ENCODE results near the gene OR51B5.

Gene OR51B5, protein sequence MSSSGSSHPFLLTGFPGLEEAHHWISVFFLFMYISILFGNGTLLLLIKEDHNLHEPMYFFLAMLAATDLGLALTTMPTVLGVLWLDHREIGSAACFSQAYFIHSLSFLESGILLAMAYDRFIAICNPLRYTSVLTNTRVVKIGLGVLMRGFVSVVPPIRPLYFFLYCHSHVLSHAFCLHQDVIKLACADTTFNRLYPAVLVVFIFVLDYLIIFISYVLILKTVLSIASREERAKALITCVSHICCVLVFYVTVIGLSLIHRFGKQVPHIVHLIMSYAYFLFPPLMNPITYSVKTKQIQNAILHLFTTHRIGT

DNA sequence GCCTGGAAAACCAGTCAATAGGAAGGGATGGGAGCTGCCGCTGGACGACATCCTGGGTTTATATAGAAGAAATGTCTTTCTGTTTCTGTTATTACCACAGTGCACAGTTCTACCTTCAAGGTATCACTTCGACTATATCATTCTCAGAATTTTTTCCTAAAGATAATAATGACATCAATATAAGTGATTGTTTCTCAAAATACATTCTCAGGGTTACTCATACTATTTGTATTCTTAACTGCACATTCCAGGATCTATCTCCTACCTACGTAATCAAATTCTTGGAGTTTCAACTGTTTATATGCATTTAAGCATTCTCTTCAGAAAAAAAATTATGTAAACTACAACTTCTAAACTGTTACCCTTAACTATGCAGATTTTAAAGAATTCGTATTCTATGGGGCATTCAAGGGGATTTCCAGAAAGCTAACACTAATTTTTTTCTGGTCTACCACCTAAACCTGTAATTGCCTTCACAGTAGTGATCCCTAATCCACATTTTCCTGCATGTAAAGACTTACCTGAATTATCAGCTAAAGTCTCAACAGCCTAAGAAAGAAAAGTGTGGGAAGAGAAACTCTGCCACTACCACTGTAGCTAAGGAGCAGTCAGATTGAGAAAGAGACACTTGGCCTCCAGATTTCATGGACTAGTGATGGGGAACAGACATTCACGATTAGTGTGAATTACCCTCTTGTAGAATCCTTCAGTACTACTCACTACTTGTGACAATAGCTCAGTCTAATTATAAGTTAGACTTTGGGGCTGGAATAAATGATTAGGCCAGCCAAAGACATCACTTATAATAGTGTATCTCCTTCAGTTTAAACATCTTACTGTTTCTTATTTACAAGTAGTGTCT lies at the start of gene OR51B5:
OR51B5 (minus strand) TSS at position 51 of the 862 bp plus-strand sequence; CDS start at position 51, 0 bp downstream.
- no peak within 1 kb of the TSS for H3K4me3 ChIP-seq (ENCODE audit: control insufficient read depth, low read depth, low read length)
- DNase-seq (ENCODE audit: low read depth), result no peak
- TF ChIP-seq, protein P1, sequence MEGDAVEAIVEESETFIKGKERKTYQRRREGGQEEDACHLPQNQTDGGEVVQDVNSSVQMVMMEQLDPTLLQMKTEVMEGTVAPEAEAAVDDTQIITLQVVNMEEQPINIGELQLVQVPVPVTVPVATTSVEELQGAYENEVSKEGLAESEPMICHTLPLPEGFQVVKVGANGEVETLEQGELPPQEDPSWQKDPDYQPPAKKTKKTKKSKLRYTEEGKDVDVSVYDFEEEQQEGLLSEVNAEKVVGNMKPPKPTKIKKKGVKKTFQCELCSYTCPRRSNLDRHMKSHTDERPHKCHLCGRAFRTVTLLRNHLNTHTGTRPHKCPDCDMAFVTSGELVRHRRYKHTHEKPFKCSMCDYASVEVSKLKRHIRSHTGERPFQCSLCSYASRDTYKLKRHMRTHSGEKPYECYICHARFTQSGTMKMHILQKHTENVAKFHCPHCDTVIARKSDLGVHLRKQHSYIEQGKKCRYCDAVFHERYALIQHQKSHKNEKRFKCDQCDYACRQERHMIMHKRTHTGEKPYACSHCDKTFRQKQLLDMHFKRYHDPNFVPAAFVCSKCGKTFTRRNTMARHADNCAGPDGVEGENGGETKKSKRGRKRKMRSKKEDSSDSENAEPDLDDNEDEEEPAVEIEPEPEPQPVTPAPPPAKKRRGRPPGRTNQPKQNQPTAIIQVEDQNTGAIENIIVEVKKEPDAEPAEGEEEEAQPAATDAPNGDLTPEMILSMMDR (IDR thresholded peaks at IDR 0.05; ENCODE audit: control insufficient read depth, insufficient read depth, low read depth, low read length, missing control alignments), result no peak

DNA sequence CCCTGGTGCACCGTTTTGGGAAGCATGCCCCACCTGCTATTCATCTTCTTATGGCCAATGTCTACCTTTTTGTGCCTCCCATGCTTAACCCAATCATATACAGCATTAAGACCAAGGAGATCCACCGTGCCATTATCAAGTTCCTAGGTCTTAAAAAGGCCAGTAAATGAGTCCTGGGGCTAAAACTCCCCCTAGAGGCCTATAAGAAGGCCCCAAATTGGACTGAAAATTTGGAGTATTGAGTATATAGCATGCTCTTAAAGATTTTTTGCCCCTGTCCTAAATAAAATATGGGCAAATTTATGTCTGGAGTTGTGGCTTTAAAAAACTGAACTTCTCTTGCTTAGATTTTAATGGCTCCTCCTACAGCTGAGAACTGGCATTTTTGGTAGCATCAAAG lies 46.9 kb upstream of the OR51B5 start:
- TF ChIP-seq, protein P1 (IDR thresholded peaks at IDR 0.05; ENCODE audit: control insufficient read depth, insufficient read depth, low read depth, low read length, missing control alignments), result no peak
- no peak overlapping the region for H3K4me3 ChIP-seq (ENCODE audit: control insufficient read depth, low read depth, low read length)
- DNase-seq (ENCODE audit: low read depth), result no peak

DNA sequence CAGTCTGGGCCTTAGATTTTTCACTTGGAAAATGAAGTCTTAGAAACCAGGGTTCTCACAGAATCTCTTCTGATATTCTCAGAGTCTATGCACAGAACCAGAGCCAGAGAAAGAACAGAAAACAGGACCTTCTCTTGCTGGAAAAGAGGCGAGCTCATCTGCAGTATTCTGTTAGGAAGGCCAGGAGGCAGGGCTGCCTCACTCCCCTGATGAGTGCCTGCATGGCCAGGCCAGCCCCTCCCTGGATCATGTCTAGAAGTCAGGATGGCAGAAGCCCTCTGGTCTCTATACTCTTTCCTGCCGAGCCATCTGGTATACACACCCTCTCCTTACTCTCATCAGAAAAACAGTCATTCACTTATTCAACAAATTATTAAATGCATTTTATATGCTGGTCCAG lies 41.0 kb upstream of the OR51B5 start:
- no peak overlapping the region for H3K4me3 ChIP-seq (ENCODE audit: control insufficient read depth, low read depth, low read length)
- TF ChIP-seq, protein P1 (IDR thresholded peaks at IDR 0.05; ENCODE audit: control insufficient read depth, insufficient read depth, low read depth, low read length, missing control alignments), result no peak
- DNase-seq (ENCODE audit: low read depth), result no peak

DNA sequence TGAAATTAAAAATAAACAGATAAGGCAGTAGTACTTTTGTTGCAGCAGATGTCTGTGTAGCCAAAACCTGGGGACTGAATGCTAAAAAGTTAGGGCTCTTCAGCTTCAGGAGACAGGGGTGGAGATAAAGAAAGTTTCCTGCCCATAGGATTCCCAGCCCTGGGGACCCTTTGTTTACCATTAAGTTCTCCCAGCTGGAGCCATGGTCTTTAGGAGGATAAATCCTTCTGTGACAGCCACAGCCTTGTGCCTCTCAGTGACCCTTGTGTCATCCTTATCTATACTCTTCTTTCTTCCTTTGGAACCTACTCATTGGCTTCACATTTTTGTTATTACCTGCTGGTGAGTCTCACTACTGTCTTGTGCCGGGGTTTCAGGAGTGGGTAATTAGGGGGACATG lies 40.3 kb upstream of the OR51B5 start, which contains the start of gene OR51M1:
OR51M1 (plus strand) TSS at position 237 of the 400 bp plus-strand sequence. CDS start 5,587 bp downstream, outside the sequence.
- no peak for DNase-seq (ENCODE audit: low read depth)
- TF ChIP-seq, protein P1 (IDR thresholded peaks at IDR 0.05; ENCODE audit: control insufficient read depth, insufficient read depth, low read depth, low read length, missing control alignments), result no peak
- no peak within 1 kb of the TSS for H3K4me3 ChIP-seq (ENCODE audit: control insufficient read depth, low read depth, low read length)

DNA sequence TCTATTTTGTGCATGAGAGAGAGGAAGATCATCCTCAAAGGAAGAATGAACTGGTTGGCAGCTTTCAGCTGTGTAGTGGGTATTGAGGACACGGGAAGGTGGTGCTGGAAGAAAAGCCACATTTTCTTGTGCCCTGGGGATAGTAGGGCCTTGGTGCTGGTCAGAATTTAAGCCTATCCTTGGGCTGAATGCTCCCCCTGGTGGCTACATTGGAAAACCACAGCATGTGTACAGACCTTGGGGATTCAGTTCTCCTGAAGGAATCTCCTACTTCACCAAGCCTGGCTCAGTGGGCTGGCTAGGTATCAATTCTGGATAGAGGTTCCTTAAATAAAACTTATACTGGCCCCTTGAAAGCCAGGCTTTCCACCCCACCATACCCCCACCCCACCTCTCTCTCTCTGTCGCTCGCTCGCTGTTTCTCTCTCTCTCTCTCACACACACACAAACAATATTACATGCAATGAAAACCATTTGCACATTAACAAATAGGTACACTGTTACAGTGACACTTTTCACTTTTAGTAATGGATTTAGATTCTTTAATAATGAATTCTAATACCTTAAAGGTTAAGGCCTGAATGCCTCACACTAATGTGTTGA lies 37.5 kb upstream of the OR51B5 start:
- TF ChIP-seq, protein P1 (IDR thresholded peaks at IDR 0.05; ENCODE audit: control insufficient read depth, insufficient read depth, low read depth, low read length, missing control alignments), result peak; percentile 90
- no peak overlapping the region for H3K4me3 ChIP-seq (ENCODE audit: control insufficient read depth, low read depth, low read length)
- no peak for DNase-seq (ENCODE audit: low read depth)

DNA sequence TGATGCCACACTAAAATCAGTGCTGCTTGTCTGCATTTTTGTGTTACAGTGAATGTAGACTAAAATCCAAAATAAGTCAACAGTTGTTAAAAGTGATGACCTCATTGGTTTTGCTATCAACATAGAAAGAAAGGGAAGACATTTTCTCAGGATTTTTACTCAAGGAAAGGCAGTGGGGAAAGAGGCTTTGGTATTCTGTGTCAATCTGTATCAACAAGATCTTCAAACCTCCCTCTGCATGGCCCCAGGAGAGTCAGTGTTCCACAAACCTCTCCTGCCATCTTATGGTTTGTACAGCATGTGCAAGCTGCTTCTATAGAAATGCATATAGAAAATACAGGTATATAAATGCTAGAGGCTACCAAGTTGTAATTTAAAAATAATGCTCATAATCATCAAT lies 26.5 kb upstream of the OR51B5 start:
- TF ChIP-seq, protein P1 (IDR thresholded peaks at IDR 0.05; ENCODE audit: control insufficient read depth, insufficient read depth, low read depth, low read length, missing control alignments), result peak; percentile 57
- DNase-seq (ENCODE audit: low read depth), result no peak
- H3K4me3 ChIP-seq (ENCODE audit: control insufficient read depth, low read depth, low read length), result no peak overlapping the region
